Neural cell (in vitro differentiated cells): ENCODE results near the gene CMTM7.

ENCODE experiments used
- CTCF ChIP-seq: fragments of 450-650 bp; IDR thresholded peaks from 2 replicates; pipeline ENCODE4 v1.5.1; 2014; ENCODE audit warnings: antibody characterized with exemption, mild to moderate bottlenecking, moderate library complexity; ENCODE audit not compliant: poor library complexity, severe bottlenecking
- POLR2AphosphoS5 ChIP-seq: IDR thresholded peaks from 2 replicates; pipeline ENCODE4 v1.6.1; 2012

- no peak for TF ChIP-seq POLR2AphosphoS5
- TF ChIP-seq CTCF = no peak
Observed at GRCh38 chr3:32500880-32501782, 109.5 kb downstream of the CMTM7 start.
